Activated B cell treated with CpG ODN at 0.5 μM for 24 hours (primary cell): ENCODE measurements around the gene IGF1R. TPM values are rescaled to one million over a fixed set of nuclear protein-coding genes. Genes with fewer than 3 reads are reported as not detected.

ENCODE experiments used
- ATAC-seq: fragments of 200-7000 bp; cut with Tn5 transposase; one replicate; pipeline ENCODE4 v1.10.0; 2021; ENCODE audit warnings: low read depth, mild to moderate bottlenecking, moderate library complexity
- CTCF ChIA-PET: fragments of 350-600 bp; sonication (Branson Sonifier 250); formaldehyde crosslinking; loops from one replicate; lab custom pipeline; 2021; ENCODE audit warnings: antibody characterized with exemption; lab: Charles Lee
- POLR2A ChIA-PET: fragments of 350-600 bp; sonication (Branson Sonifier 250); formaldehyde crosslinking; loops from one replicate; lab custom pipeline; 2021; ENCODE audit warnings: antibody characterized with exemption; lab: Charles Lee
- DNase-seq: peaks from one replicate; pipeline ENCODE4 v3.0.0; 2022
- H3K27ac Mint-ChIP-seq: one replicate; pipeline ENCODE4 v1.8.0; 2020; ENCODE audit warnings: mixed read lengths
- H3K27me3 Mint-ChIP-seq: one replicate; pipeline ENCODE4 v1.8.0; 2021; ENCODE audit warnings: mixed read lengths
- H3K36me3 Mint-ChIP-seq: one replicate; pipeline ENCODE4 v1.8.0; 2021; ENCODE audit warnings: low read depth, mixed read lengths
- H3K4me1 Mint-ChIP-seq: one replicate; pipeline ENCODE4 v1.8.0; 2021; ENCODE audit warnings: mixed read lengths
- H3K4me3 Mint-ChIP-seq: one replicate; pipeline ENCODE4 v1.8.0; 2020; ENCODE audit warnings: mild to moderate bottlenecking, mixed read lengths
- H3K9me3 Mint-ChIP-seq: one replicate; pipeline ENCODE4 v1.8.0; 2020; ENCODE audit warnings: mixed read lengths
- CTCF ChIP-seq: fragments of 200-600 bp; IDR thresholded peaks from one replicate; pipeline ENCODE4 v1.8.0; 2022; ENCODE audit warnings: antibody characterized with exemption, mild to moderate bottlenecking
- intact Hi-C: fragments of 100-400 bp; cut with micrococcal nuclease; formaldehyde crosslinking; loops from one replicate; pipeline ENCODE4 v1.15.1; 2024
- total RNA-seq: library from RNA; stranded (reverse); gene quantifications from 2 replicates; pipeline ENCODE4 v1.2.3, GENCODE V29; 2022

Gene IGF1R
- total RNA-seq, 1 donor from 2014 or later = 6.7 TPM

GRCh38 chr15:98856532-98856907 is 208.2 kb downstream of the IGF1R start:
- CTCF ChIA-PET = no interaction called here
- POLR2A ChIA-PET = no interaction called here
- Mint-ChIP-seq H3K4me3 (no peak overlapping the region), H3K4me1 (peaks cover 25% of the 10 kb centered on the region), H3K27ac (no peak overlapping the region), H3K9me3 (no peaks in the 10 kb centered on the region), H3K27me3 (no peaks in the 10 kb centered on the region), H3K36me3 (peaks cover 5% of the 10 kb centered on the region)
- DNase-seq = no peak
- ATAC-seq = no peak
- intact Hi-C loops = no loop called here
- no peak for TF ChIP-seq CTCF

GRCh38 chr15:98858610-98859023 is 210.3 kb downstream of the IGF1R start:
- Mint-ChIP-seq H3K9me3 (no peaks in the 10 kb centered on the region), H3K36me3 (no peaks in the 10 kb centered on the region), H3K27ac (peak overlapping the region; percentile 13), H3K4me1 (peaks cover 9% of the 10 kb centered on the region), H3K4me3 (peak overlapping the region; percentile 19), H3K27me3 (no peaks in the 10 kb centered on the region)
- ChIA-PET CTCF (no interaction called here), POLR2A (no interaction called here)
- TF ChIP-seq CTCF = no peak
- ATAC-seq (no peak), DNase-seq (no peak)
- intact Hi-C loops = no loop called here

GRCh38 chr15:98859149-98859548 is 210.8 kb downstream of the IGF1R start:
- ChIA-PET POLR2A (no interaction called here), CTCF (no interaction called here)
- Mint-ChIP-seq H3K4me3 (no peak overlapping the region), H3K27ac (no peak overlapping the region), H3K36me3 (no peaks in the 10 kb centered on the region), H3K27me3 (no peaks in the 10 kb centered on the region), H3K4me1 (peaks cover 9% of the 10 kb centered on the region), H3K9me3 (no peaks in the 10 kb centered on the region)
- ATAC-seq (no peak), DNase-seq (no peak)
- no peak for TF ChIP-seq CTCF
- intact Hi-C loops = no loop called here

GRCh38 chr15:98860281-98861041 is 212.1 kb downstream of the IGF1R start:
- Mint-ChIP-seq H3K4me3 (no peak overlapping the region), H3K4me1 (peaks cover 12% of the 10 kb centered on the region), H3K27ac (no peak overlapping the region), H3K27me3 (no peaks in the 10 kb centered on the region), H3K36me3 (no peaks in the 10 kb centered on the region), H3K9me3 (no peaks in the 10 kb centered on the region)
- ATAC-seq (no peak), DNase-seq (no peak)
- no peak for TF ChIP-seq CTCF
- POLR2A ChIA-PET = no interaction called here
- intact Hi-C loops = no loop called here
- CTCF ChIA-PET = interaction anchor here (0.7 kb wide), 1 partner anchor 21 kb away, joined by 3 read pairs; no protein-coding TSS in a partner anchor

- H3K27me3 Mint-ChIP-seq = no peaks in the 10 kb centered on the region
- peaks cover 17% of the 10 kb centered on the region for H3K4me1 Mint-ChIP-seq
- peaks cover 3% of the 10 kb centered on the region for H3K36me3 Mint-ChIP-seq
- ChIA-PET CTCF (no interaction called here), POLR2A (no interaction called here)
- ATAC-seq = no peak
- no peak overlapping the region for H3K4me3 Mint-ChIP-seq
- DNase-seq = no peak
- H3K9me3 Mint-ChIP-seq = no peaks in the 10 kb centered on the region
- no peak for TF ChIP-seq CTCF
- intact Hi-C loops = no loop called here
- no peak overlapping the region for H3K27ac Mint-ChIP-seq
Observed at GRCh38 chr15:98861188-98861587, 212.8 kb downstream of the IGF1R start.
